Smooth muscle cell (in vitro differentiated cells): Measurements from ENCODE around the gene RNF150. TPM values are rescaled to one million over a fixed set of nuclear protein-coding genes. Genes with fewer than 3 reads are reported as not detected.

Experiments
- DNase-seq: peaks from one replicate; lab custom pipeline; 2025; ENCODE audit not compliant: unreplicated experiment; lab: John Stamatoyannopoulos, UW
- H2AFZ ChIP-seq: fragments of 200-600 bp; sonication (generic); 2 replicates; pipeline ENCODE4 v1.6.0; 2016; ENCODE audit warnings: antibody characterized with exemption, low read depth, mild to moderate bottlenecking
- H3F3A ChIP-seq: fragments of 200-600 bp; sonication (generic); 2 replicates; pipeline ENCODE4 v1.6.0; 2017; ENCODE audit warnings: antibody characterized with exemption, low read depth
- H3K27ac ChIP-seq: fragments of 200-600 bp; sonication (generic); 2 replicates; pipeline ENCODE4 v1.5.1; 2016; ENCODE audit warnings: low read depth, mild to moderate bottlenecking
- H3K27me3 ChIP-seq: fragments of 200-600 bp; sonication (generic); 2 replicates; pipeline ENCODE4 v1.6.1; 2016; ENCODE audit warnings: low read depth, mild to moderate bottlenecking
- H3K36me3 ChIP-seq: fragments of 200-600 bp; sonication (generic); 2 replicates; pipeline ENCODE4 v1.5.1; 2016; ENCODE audit warnings: low read depth
- H3K4me1 ChIP-seq: fragments of 200-600 bp; sonication (generic); 2 replicates; pipeline ENCODE4 v1.5.1; 2016; ENCODE audit warnings: low read depth
- H3K4me2 ChIP-seq: fragments of 200-600 bp; sonication (generic); 2 replicates; pipeline ENCODE4 v1.6.0; 2016; ENCODE audit warnings: mild to moderate bottlenecking
- H3K4me3 ChIP-seq: fragments of 200-600 bp; sonication (generic); 2 replicates; pipeline ENCODE4 v1.5.1; 2016; ENCODE audit warnings: mild to moderate bottlenecking
- H3K79me2 ChIP-seq: fragments of 200-600 bp; sonication (generic); 2 replicates; pipeline ENCODE4 v1.6.0; 2016; ENCODE audit warnings: low read depth, mild to moderate bottlenecking
- H3K9ac ChIP-seq: fragments of 200-600 bp; sonication (generic); 2 replicates; pipeline ENCODE4 v1.6.0; 2016; ENCODE audit warnings: low read depth
- H3K9me3 ChIP-seq: fragments of 200-600 bp; sonication (generic); replicated peaks from 2 replicates; pipeline ENCODE4 v1.5.1; 2016; ENCODE audit warnings: low read depth
- H4K20me1 ChIP-seq: fragments of 200-600 bp; sonication (generic); 2 replicates; pipeline ENCODE4 v1.6.0; 2016; ENCODE audit warnings: low read depth
- CTCF ChIP-seq: fragments of 200-600 bp; sonication (generic); IDR thresholded peaks from 2 replicates; pipeline ENCODE4 v1.5.1; 2017; ENCODE audit warnings: borderline replicate concordance, mild to moderate bottlenecking, antibody characterized with exemption; ENCODE audit not compliant: insufficient read depth, poor library complexity, severe bottlenecking
- WGBS: methylation state at CpG from one replicate; pipeline ENCODE4 v1.1.7; 2016; ENCODE audit warnings: low lambda C conversion rate; 5-methylcytosine and 5-hydroxymethylcytosine counted together
- polyA plus RNA-seq: library from polyadenylated mRNA; unstranded; fragments of >200 nt; fragmentation: Nextera tagmentation; extraction: Ambion mirVana; gene quantifications from 2 replicates; pipeline ENCODE4 v1.2.1, GENCODE V29; 2016
- total RNA-seq: library from RNA; depleted of rRNA; stranded (reverse); fragments of >200 nt; gene quantifications from 2 replicates; pipeline ENCODE4 v1.2.3, GENCODE V29; 2014

Gene RNF150
- total and polyA plus RNA-seq, 2 experiments from 2014 or later, result 0.09 to 2.2 TPM

- Histone ChIP-seq H3K4me3 (no peak overlapping the region), H3K36me3 (no peaks in the 10 kb centered on the region), H3K4me1 (no peaks in the 10 kb centered on the region), H2AFZ (no peak overlapping the region), H3K9me3 (no peaks in the 10 kb centered on the region), H3K79me2 (no peaks in the 10 kb centered on the region), H4K20me1 (no peaks in the 10 kb centered on the region), H3F3A (no peaks in the 10 kb centered on the region), H3K4me2 (no peak overlapping the region), H3K27me3 (no peaks in the 10 kb centered on the region), H3K9ac (no peak overlapping the region), H3K27ac (no peak overlapping the region)
- TF ChIP-seq CTCF, result no peak
- no peak for DNase-seq
- WGBS, result 89% methylated on average over 4 of the region's 4 CpGs
These were observed 70.6 kb downstream of the RNF150 start for GRCh38 chr4:141062651-141063050.

- no peaks in the 10 kb centered on the region for H3K79me2 ChIP-seq
- no peaks in the 10 kb centered on the region for H3K9me3 ChIP-seq
- no peaks in the 10 kb centered on the region for H4K20me1 ChIP-seq
- no peaks in the 10 kb centered on the region for H3K4me1 ChIP-seq
- H3K4me3 ChIP-seq, result no peak overlapping the region
- no peak overlapping the region for H2AFZ ChIP-seq
- peak overlapping the region; percentile 5 for H3K27ac ChIP-seq
- DNase-seq, result no peak
- no peak for TF ChIP-seq CTCF
- H3K9ac ChIP-seq, result no peak overlapping the region
- H3K4me2 ChIP-seq, result peak overlapping the region; percentile 14
- H3K36me3 ChIP-seq, result no peaks in the 10 kb centered on the region
- WGBS, result 58% methylated on average over 4 of the region's 4 CpGs
- H3F3A ChIP-seq, result no peaks in the 10 kb centered on the region
- H3K27me3 ChIP-seq, result no peaks in the 10 kb centered on the region
These were observed 74.4 kb downstream of the RNF150 start for GRCh38 chr4:141058591-141059512.

GRCh38 chr4:141057582-141057981 is 75.7 kb downstream of the RNF150 start:
- H3K4me2 ChIP-seq, result no peak overlapping the region
- no peaks in the 10 kb centered on the region for H3K9me3 ChIP-seq
- TF ChIP-seq CTCF, result no peak
- H4K20me1 ChIP-seq, result no peaks in the 10 kb centered on the region
- H3K4me3 ChIP-seq, result no peak overlapping the region
- DNase-seq, result no peak
- no peaks in the 10 kb centered on the region for H3K4me1 ChIP-seq
- no peak overlapping the region for H3K9ac ChIP-seq
- no peaks in the 10 kb centered on the region for H3K27me3 ChIP-seq
- H3K27ac ChIP-seq, result no peak overlapping the region
- H2AFZ ChIP-seq, result no peak overlapping the region
- no peaks in the 10 kb centered on the region for H3K79me2 ChIP-seq
- H3K36me3 ChIP-seq, result no peaks in the 10 kb centered on the region
- WGBS, result 80% methylated on average over 2 of the region's 2 CpGs
- no peaks in the 10 kb centered on the region for H3F3A ChIP-seq
